Stimulated activated naive CD8-positive, alpha-beta T cell treated with anti-CD3 and anti-CD28 coated beads, Interleukin-15, amount 100 ng/mL, for 72 hours (primary cell): ENCODE measurements around the gene GUK1.
"Not testable (repeated sequence)": the region's sequence is repeated elsewhere in the genome, so short reads cannot be mapped to it uniquely, and the experiment has no call there.

Source experiments
- ATAC-seq: fragments of 150-1000 bp; cut with Tn5 transposase; 2 replicates; pipeline ENCODE4 v1.10.0; 2021; ENCODE audit warnings: mild to moderate bottlenecking, moderate library complexity
- DNase-seq, 2 donors: peaks; one replicate each; pipeline ENCODE4 v3.0.0; 2021 to 2022
- H3K27ac Mint-ChIP-seq, 2 donors: one replicate each; pipeline ENCODE4 v1.8.0; 2022; ENCODE audit warnings: mild to moderate bottlenecking in 2 of 2, mixed read lengths in 2 of 2, moderate library complexity in 2 of 2
- H3K27me3 Mint-ChIP-seq: one replicate; pipeline ENCODE4 v1.8.0; 2022; ENCODE audit warnings: mixed read lengths
- H3K4me1 Mint-ChIP-seq: one replicate; pipeline ENCODE4 v1.8.0; 2022; ENCODE audit warnings: mild to moderate bottlenecking, mixed read lengths
- H3K4me3 Mint-ChIP-seq, 2 donors: one replicate each; pipeline ENCODE4 v1.8.0; 2022; ENCODE audit warnings: mild to moderate bottlenecking in 2 of 2, mixed read lengths in 2 of 2, moderate library complexity in 1 of 2
- H3K9me3 Mint-ChIP-seq, 2 donors: one replicate each; pipeline ENCODE4 v1.8.0; 2022; ENCODE audit warnings: mixed read lengths in 2 of 2

The GUK1 gene

DNA sequence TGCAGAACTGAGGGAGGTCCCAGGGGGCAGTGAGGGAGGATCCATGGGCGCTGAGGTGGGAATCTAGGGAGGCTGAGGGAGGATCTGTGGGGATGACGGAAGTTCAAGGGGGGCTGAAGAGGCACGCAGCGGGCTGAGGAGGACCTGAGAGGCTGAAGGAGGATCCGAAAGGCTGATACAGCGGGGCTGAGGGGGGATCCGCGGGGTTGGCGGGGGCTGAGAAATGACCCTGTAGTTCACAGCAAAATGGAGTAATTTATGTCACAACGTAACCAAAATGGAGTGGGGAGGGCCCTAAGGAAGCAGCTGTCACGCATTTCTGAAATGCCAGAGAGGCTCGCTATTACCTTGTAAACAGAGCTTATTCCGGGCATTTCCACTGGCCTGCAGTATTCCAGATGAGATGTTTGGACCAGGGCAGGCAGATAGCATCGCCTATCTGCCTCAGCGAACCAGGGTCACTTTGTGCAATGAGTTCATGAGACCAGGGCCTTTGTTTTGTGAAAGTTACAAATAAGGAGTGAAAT, 30.1 kb upstream of the GUK1 start:
- no peak for ATAC-seq
- Mint-ChIP-seq H3K4me1 (peaks cover 35% of the 10 kb centered on the region), H3K27me3 (no peaks in the 10 kb centered on the region), H3K4me3 (peak overlapping the region; percentile 93 to 96), H3K27ac (peak overlapping the region; percentile 97 to 98), H3K9me3 (no peaks in the 10 kb centered on the region)
- no peak for DNase-seq

DNA sequence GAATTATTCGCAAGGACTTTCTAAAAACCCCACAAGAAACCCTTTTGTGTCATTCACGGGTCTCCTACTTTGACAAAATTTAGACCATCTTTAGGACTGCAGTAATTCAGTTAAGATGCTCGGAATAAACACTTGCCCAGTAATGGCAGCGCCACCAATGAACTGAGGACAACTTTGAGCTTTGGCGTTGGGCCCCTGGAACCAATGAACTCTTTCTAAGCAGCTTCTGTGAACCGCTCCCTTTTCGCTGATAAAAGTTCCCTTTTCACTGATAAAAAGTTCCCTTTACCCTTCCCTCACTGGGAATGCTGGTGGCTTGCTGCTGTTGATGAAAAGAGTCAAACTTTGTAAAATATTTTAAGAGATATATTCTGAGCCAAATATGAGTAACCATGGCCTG, 29.5 kb upstream of the GUK1 start:
- ATAC-seq (no peak), DNase-seq (no peak)
- no peaks in the 10 kb centered on the region for H3K9me3 Mint-ChIP-seq
- no peaks in the 10 kb centered on the region for H3K27me3 Mint-ChIP-seq
- no peak overlapping the region for H3K27ac Mint-ChIP-seq
- H3K4me3 Mint-ChIP-seq = no peak overlapping the region
- H3K4me1 Mint-ChIP-seq = peaks cover 32% of the 10 kb centered on the region

GRCh38 chr1:228111315-228111714, 28.8 kb upstream of the GUK1 start:
- not testable (repeated sequence) for DNase-seq, H3K4me3 Mint-ChIP-seq, H3K27ac Mint-ChIP-seq, ATAC-seq, H3K9me3 Mint-ChIP-seq, H3K27me3 Mint-ChIP-seq
- H3K4me1 Mint-ChIP-seq = peaks cover 32% of the 10 kb centered on the region

GRCh38 chr1:228112167-228112566, 27.9 kb upstream of the GUK1 start:
- DNase-seq (no peak), ATAC-seq (no peak)
- H3K27me3 Mint-ChIP-seq = no peaks in the 10 kb centered on the region
- no peak overlapping the region for H3K27ac Mint-ChIP-seq
- H3K9me3 Mint-ChIP-seq = no peaks in the 10 kb centered on the region
- H3K4me1 Mint-ChIP-seq = peaks cover 31% of the 10 kb centered on the region
- H3K4me3 Mint-ChIP-seq = no peak overlapping the region

- no peaks in the 10 kb centered on the region for H3K9me3 Mint-ChIP-seq
- peaks cover 27% of the 10 kb centered on the region for H3K4me1 Mint-ChIP-seq
- H3K4me3 Mint-ChIP-seq = no peak overlapping the region
- no peaks in the 10 kb centered on the region for H3K27me3 Mint-ChIP-seq
- DNase-seq (no peak), ATAC-seq (no peak)
- no peak overlapping the region for H3K27ac Mint-ChIP-seq
Measured at GRCh38 chr1:228112617-228113016, 27.5 kb upstream of the GUK1 start.

GRCh38 chr1:228114827-228115226, 25.3 kb upstream of the GUK1 start:
- ATAC-seq = no peak
- no peak overlapping the region for H3K4me3 Mint-ChIP-seq
- no peak overlapping the region for H3K27ac Mint-ChIP-seq
- no peak for DNase-seq
- H3K27me3 Mint-ChIP-seq = no peaks in the 10 kb centered on the region
- peaks cover 7% of the 10 kb centered on the region for H3K4me1 Mint-ChIP-seq
- peaks cover 5 to 7% of the 10 kb centered on the region in 2 donors for H3K9me3 Mint-ChIP-seq

DNA sequence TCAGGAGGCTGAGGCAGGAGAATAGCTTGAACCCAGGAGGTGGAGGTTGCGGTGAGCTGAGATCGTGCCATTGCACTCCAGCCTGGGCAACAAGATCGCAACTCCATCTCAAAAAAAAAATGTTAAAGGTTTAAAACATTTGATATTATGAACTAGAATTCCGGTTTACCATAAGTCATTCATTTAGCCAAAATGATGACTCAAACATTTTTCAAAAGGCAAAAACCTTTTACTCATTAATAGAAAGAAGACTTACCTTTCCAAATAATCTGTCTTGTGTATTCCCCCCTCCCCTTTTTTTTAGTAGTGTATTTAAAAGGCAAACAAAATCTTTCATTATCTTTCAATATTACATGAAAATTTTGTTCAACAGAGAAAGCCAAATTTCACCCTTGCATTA, 22.7 kb upstream of the GUK1 start:
- no peak overlapping the region for H3K27ac Mint-ChIP-seq

DNA sequence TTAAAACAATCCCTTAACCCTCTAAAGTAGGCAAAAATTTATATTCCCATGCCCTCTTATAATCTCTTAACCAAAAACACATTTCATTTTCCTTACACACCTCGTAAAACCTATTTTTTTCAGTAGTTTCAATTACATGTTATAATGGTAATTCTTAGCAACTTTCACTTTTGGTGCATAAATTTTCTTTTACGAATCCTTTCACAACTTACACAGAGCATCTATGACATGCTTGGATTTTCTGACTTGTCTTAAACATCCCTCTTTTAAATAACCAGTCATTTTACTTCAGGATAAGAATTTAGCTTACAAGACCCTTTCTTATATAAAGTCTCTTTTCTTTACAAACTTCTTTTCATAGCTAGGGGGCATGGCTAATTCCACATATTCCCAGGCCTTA, 22.0 kb upstream of the GUK1 start:
- ATAC-seq (no peak), DNase-seq (no peak)
- H3K27me3 Mint-ChIP-seq = no peaks in the 10 kb centered on the region
- peaks cover 5 to 7% of the 10 kb centered on the region in 2 donors for H3K9me3 Mint-ChIP-seq
- no peak overlapping the region for H3K4me3 Mint-ChIP-seq
- no peak overlapping the region for H3K27ac Mint-ChIP-seq
- peaks cover 14% of the 10 kb centered on the region for H3K4me1 Mint-ChIP-seq

More for the DNA sequence above, 22.7 kb upstream of the GUK1 start:
- Mint-ChIP-seq H3K4me1 (peaks cover 14% of the 10 kb centered on the region), H3K9me3 (peaks cover 5 to 7% of the 10 kb centered on the region in 2 donors), H3K27me3 (no peaks in the 10 kb centered on the region), H3K4me3 (no peak overlapping the region)
- DNase-seq = no peak
- ATAC-seq = no peak

- Mint-ChIP-seq H3K4me3 (peak overlapping the region; percentile 50 to 70), H3K4me1 (peaks cover 14% of the 10 kb centered on the region), H3K27ac (no peak overlapping the region), H3K9me3 (peaks cover 5 to 7% of the 10 kb centered on the region in 2 donors), H3K27me3 (peaks cover 18% of the 10 kb centered on the region)
- ATAC-seq (no peak), DNase-seq (no peak)
Measured at GRCh38 chr1:228120351-228120750, 19.7 kb upstream of the GUK1 start.

GRCh38 chr1:228120857-228121489, 19.1 kb upstream of the GUK1 start:
- Mint-ChIP-seq H3K27me3 (peaks cover 18% of the 10 kb centered on the region), H3K9me3 (peaks cover 5 to 7% of the 10 kb centered on the region in 2 donors), H3K27ac (peak overlapping the region in 1 of 2 donors; percentile 72), H3K4me3 (peak overlapping the region; percentile 34 to 50), H3K4me1 (peaks cover 14% of the 10 kb centered on the region)
- peak; percentile 81 for ATAC-seq
- no peak for DNase-seq

DNA sequence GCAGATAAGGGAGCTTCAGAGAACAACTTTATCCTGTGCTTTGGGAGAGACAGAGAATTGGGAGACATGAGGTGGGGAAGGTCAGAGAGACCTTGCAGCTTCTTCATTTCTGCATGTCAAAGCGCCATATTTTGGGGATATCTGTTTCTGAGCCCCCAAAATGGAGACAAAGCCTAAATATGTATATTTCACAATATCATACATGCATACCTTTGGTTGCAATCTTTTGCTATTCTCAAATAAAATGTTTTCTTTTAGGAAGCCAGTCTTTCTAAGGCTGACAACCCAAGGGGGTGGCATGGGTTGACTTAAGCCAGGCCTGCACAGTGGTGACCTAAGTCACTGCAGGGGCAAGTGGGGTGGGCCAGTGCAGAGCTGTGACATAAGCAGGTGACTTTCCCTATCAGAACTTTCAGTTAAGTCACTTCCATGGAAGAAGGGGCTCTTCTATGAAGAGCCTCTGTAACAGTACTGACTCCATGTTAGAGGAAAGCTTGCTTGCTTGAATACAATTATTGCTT, 17.1 kb upstream of the GUK1 start:
- Mint-ChIP-seq H3K9me3 (peaks cover 3 to 4% of the 10 kb centered on the region in 2 donors), H3K4me3 (no peak overlapping the region), H3K27ac (no peak overlapping the region), H3K27me3 (peaks cover 28% of the 10 kb centered on the region), H3K4me1 (peaks cover 14% of the 10 kb centered on the region)
- ATAC-seq = no peak
- no peak for DNase-seq

DNA sequence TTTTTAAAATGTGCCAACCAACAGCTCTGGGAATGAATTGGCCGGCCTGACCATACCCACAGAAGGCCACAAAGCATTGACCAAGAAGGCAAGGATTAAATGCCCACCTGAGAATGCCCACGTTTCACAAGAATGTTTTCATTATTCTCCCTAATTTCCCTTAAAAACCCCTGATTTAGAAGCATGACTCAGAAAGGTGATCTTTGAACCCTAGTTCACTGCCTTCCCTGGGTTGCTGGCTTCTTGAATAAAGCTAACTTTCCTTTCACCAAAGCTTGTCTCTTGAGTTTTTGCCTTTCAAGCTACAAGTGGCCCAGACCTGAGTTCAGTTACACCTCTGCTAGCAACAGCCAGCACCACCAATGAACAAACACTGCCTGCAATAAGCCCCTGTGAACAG, 16.6 kb upstream of the GUK1 start:
- DNase-seq (no peak), ATAC-seq (no peak)
- H3K9me3 Mint-ChIP-seq = no peaks in the 10 kb centered on the region
- H3K4me3 Mint-ChIP-seq = no peak overlapping the region
- H3K27me3 Mint-ChIP-seq = peaks cover 33% of the 10 kb centered on the region
- no peak overlapping the region for H3K27ac Mint-ChIP-seq
- H3K4me1 Mint-ChIP-seq = peaks cover 14% of the 10 kb centered on the region

- peaks cover 9% of the 10 kb centered on the region for H3K4me1 Mint-ChIP-seq
- DNase-seq = no peak
- ATAC-seq = no peak
- H3K9me3 Mint-ChIP-seq = no peaks in the 10 kb centered on the region
- no peak overlapping the region for H3K4me3 Mint-ChIP-seq
- no peak overlapping the region for H3K27ac Mint-ChIP-seq
- H3K27me3 Mint-ChIP-seq = peaks cover 48% of the 10 kb centered on the region
Measured at GRCh38 chr1:228125185-228125584, 14.9 kb upstream of the GUK1 start.

DNA sequence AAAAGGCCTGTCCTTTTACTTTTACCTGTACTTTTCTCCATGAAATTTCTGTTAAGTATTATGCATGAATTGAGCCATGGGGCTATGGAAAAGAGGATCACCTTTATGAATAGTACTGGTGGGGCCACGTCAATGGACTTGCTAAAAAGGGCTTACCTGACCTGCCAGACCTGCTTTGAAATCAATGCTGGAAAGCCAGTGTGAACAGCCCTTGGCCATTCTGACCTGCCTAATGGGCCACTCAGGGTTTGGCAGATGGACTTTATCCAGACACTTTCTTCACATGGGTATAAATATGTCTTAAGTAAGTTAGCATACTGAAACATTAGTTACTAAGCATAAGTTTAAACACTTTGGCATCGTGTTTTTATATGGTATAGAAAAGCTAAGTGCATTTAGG, 8.3 kb upstream of the GUK1 start:
- Mint-ChIP-seq H3K9me3 (no peaks in the 10 kb centered on the region), H3K4me3 (no peak overlapping the region), H3K27ac (no peak overlapping the region), H3K4me1 (peaks cover 12% of the 10 kb centered on the region), H3K27me3 (peaks cover 38% of the 10 kb centered on the region)
- DNase-seq (no peak), ATAC-seq (no peak)

DNA sequence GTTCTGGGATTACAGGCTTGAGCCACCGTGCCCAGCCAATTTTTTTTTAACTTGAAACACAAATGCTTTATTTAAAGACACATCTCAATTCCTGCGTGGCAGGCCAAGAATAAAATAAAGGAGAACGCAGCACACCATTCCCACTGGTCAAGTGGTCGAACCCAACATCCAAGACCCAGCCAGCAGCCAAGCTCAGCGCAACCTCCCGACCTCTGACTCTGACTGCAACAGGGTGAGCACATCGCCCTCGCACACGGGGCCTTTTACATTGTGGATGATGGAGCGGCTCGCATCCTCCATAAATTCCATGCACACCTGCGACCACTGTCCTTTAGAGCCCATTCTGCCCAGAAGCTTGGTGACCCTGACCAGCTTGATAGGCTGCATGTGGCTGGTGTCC, 5.5 kb upstream of the GUK1 start:
- DNase-seq (no peak), ATAC-seq (no peak)
- Mint-ChIP-seq H3K9me3 (no peaks in the 10 kb centered on the region), H3K4me1 (peaks cover 12% of the 10 kb centered on the region), H3K27ac (no peak overlapping the region), H3K27me3 (peaks cover 12% of the 10 kb centered on the region), H3K4me3 (no peak overlapping the region)

GRCh38 chr1:228136901-228137300, 3.2 kb upstream of the GUK1 start:
- DNase-seq (peak in 1 of 2 donors; percentile 23), ATAC-seq (no peak)
- Mint-ChIP-seq H3K27me3 (no peaks in the 10 kb centered on the region), H3K4me1 (peaks cover 9% of the 10 kb centered on the region), H3K4me3 (no peak overlapping the region), H3K9me3 (no peaks in the 10 kb centered on the region), H3K27ac (no peak overlapping the region)
